GM19240 (cell line): ENCODE measurements around the gene SCAPER.
"Not testable (repeated sequence)": the region's sequence is repeated elsewhere in the genome, so short reads cannot be mapped to it uniquely, and the experiment has no call there.

Source experiments
- DNase-seq: peaks from one replicate; pipeline ENCODE4 v3.0.0; 2011; ENCODE audit warnings: low spot score; ENCODE audit not compliant: insufficient read length

Gene SCAPER

GRCh38 chr15:76502185-76502584, 403.0 kb downstream of the SCAPER start:
- not testable (repeated sequence) for DNase-seq

GRCh38 chr15:76501726-76502125, 403.4 kb downstream of the SCAPER start:
- DNase-seq: no peak

DNA sequence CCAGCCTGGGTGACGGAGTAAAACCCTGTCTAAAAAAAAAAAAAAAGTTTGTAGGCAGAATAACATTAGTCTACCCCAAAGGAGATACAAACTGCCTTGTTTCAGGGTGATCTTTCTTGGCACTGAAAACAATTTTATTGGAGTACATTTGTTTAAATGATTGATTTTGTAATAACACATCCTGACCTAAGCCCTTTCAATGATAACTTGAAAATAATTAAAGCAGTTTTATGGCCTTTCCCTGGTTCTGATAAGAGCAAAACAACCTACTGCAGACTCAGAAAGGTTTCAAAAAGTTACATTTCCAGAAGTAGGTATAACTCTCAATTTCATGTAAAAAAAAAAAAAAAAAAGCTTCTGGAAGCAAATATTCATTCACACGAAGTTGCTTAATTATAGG, 404.1 kb downstream of the SCAPER start:
- DNase-seq: no peak

- no peak for DNase-seq
Measured at GRCh38 chr15:76495487-76495886, 409.7 kb downstream of the SCAPER start.

GRCh38 chr15:76492538-76492937, 412.6 kb downstream of the SCAPER start:
- DNase-seq: no peak

DNA sequence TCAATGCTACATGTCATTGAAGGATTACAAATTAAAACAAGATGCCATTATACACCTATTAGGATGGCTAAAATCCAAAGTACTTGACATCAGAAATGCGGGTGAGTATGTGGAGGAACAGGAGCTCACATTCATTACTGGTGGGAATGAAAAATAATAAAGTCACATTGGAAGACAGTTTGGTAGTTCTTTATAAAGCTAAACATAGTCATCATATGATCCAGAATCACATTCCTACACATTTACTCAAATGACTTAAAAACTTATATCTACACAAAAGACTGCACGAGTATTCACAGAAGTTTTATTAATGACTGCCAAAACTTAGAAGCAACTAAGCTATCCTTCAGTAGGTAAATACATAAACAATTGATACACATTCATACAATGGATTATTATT, 421.4 kb downstream of the SCAPER start:
- no peak for DNase-seq

DNA sequence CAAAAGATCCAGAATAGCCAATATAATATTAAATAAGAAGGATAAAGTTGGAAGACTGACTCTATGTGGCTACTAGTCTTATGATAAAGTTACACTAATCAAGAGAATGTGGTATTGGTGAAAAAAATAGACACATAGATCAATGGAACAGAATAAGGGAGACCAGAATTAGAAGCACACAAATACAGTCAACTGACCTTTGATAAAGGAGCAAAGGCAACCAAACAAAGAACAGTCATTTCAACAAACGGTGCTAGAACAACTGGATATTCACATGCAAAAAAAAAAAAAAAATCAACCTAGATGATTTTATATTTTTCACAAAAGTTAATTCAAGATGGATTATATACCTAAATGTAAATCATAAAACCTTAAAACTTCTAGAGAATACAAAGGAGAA, 422.1 kb downstream of the SCAPER start:
- DNase-seq: no peak

DNA sequence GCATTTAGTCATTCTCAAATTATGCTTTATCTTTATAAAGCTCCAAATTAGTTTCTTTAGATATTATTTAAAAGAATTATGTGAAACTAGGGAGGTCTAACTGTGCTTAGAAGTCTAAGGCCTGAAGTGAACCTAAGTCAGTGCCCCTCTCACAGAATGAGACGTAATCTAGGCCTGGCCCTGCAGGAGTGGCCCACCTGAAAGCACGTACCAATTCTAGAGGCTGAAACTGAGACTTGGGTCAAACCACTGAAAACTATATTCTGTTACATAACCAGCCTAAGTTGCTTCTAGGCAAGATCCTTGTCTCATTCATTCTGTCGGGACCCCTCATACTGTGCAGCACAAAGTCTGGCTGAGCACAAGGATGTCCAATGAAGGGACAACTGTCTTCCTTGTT, 424.9 kb downstream of the SCAPER start:
- DNase-seq: no peak

DNA sequence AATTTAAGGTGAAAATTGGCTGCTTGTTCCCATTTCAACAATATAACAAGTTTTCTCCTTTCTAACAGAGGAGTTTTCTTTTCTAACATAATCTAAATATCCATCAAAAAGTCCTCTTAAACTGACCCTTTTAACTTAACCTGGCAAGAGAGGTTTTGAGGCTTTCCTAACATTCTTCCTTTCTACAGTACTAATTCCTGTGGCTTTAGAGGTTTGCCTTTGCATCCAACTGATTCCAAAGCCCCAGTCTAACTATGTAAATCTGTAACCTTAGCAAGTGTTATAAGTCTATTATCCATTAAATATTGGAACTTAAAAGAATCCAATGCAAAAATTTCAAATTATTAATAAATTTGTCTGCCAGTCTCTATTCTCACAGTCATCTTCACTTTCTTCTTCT, 434.4 kb downstream of the SCAPER start:
- no peak for DNase-seq

DNA sequence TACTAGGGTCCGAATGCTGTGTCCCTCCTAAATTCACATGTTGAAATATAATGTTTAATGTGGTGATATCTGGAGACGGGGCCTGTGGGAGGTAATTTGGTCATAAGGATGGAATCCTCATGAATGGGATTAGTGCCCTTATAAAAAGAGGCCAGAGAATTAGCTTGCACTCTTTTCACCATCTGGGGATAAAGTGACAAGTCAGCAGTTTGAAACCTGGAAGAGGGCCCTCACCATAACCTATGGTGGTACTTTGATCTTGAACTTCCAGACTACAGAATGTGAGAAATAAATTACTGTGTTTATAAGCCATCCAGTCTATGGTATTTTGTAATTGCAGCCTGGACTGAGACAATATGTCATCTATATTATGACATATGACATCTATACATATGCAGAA, 436.4 kb downstream of the SCAPER start:
- no peak for DNase-seq

DNA sequence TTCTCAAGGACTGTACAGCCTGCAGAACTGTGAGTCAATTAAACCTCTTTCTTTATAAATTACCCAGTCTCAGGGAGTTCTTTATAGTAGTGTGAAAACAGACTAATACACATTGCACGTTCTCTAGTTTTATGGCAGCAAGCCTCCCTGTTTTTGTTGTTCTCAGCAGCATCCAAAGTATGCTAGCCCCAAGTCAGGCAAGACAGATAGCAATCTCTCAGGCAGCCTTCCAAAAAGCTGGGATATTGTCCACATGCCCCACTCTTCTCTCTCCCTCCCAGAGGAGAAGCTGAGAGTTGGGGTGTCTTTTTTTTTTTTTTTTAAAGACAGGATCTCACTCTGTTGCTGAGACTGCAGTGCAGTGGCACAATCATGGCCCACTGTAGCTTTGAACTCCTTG, 438.0 kb downstream of the SCAPER start:
- DNase-seq: no peak

DNA sequence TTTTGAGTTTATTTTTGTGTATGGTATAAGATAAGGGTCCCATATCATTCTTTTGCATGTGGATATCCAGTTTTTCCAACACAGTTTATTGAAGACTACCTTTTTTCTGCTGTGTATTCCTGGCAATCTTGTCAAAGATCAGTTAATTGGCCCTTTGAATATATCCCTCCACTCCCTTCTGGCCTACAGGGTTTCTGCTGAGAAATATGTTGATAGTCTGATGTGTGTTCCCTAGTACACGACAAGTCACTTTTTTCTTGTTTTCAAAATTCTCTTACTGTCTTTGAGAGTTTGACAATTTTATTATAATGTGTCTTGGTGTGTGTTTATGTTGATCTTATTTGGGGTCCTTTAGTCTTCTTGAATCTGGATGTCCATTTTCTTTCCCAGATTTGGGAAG, 439.4 kb downstream of the SCAPER start:
- DNase-seq: no peak

GRCh38 chr15:76464247-76464646, 440.9 kb downstream of the SCAPER start:
- DNase-seq: no peak

DNA sequence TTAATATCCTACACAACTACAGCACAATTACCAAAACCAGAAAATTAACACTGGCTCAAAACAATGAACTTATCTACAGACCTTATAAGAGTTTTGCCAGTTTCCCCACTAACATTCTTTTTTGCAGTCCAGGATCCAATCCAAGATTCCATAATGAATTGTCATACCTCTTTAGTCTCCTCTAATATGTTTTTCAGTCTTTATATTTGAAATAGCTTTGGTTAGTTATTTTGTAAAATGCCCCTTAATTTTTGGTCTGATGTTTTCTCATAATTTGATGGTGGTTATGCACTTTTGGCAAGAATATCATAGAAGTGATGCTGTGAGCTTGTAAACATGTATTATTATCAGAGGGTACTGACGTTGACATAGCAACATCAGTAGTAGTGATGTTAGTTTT, 444.3 kb downstream of the SCAPER start:
- no peak for DNase-seq

DNA sequence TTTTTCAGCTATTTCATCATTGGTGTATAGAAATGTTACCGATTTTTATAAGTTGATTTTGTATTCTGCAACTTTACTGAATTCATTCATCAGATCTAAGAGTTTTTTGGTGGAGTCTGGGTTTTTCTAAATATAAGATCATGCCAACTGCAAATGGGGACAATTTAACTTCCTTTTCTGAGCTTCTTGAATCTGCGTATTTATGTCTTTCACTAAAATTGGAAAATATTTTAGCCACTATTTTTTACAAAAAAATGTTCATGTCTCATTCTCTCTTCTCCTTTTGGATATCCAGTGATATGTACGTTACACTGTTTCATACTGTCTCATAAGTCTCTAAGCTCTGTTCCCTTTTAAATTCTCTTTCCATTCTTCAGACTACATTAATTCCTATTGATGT, 444.8 kb downstream of the SCAPER start:
- no peak for DNase-seq

DNA sequence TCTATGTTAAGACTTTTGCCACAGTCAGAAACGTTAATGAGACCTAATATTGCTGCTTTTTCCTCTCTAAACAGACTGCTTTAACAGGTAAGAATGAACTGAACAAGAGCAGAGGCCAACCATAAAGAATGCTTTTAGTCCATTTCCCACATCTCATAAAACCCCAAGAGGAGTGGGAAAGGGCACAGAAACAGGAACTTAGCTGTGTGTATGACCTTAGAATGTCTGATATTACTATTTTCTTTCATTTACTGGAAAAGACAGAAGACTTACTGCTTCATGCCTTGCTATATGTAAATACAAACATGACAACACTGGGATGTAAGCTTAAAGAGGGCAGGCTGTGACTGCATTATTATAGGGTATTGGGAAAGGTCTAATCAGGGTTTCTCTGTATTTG, 453.6 kb downstream of the SCAPER start:
- no peak for DNase-seq

GRCh38 chr15:76449455-76449854, 455.7 kb downstream of the SCAPER start:
- DNase-seq: no peak

DNA sequence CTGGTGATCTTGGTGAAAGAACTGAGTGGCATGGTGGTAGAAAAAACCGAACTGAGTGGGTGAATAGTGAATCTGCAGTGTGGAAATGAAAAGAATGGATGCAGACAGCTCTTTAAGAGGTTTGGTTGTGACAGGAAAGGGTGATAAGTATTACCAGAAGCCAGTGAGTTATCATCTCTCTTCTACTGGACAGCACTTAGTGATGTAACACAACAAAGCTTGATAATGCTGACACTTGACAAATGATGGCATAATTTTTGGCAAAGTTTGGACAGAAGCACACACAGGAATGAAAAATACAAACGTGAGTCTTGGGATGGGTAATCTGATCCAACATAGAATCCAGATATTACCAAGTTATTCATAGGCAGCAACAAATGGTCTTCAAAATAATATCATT, 456.4 kb downstream of the SCAPER start:
- no peak for DNase-seq

DNA sequence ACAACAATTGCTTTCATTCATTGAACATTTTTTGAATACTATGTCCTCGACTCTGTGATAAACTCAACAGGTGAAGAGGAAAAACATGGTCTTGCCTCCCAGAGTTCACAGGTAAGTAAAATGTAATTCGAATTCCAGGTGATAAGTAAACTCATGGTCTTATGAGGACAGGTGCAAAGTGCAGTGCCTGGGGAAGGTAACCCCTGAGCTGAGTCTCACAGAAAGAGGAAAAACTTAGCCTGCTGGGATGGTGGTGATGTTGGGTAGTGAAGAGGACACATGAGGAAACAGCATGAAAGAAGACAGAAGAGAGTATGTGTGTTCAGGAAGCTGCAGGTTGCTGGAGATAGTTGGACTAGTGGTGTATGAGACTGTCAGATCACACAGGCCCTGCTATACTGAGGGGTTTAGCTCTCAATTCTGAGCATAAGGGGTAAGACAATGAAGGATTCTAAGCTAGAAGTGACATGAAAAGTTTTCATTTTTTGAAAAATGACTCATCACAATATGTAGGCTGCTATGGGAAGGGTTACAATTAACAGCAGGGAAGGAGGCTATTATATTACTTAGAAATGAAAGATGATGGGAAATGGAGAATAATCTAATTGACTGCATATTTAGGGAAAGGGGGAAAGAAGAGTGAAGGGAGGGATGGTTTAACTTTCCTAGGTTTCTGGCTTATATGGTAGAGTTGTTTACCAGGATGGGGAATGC, 457.3 kb downstream of the SCAPER start:
- no peak for DNase-seq

GRCh38 chr15:76440441-76440840, 464.7 kb downstream of the SCAPER start:
- DNase-seq: no peak

- DNase-seq: no peak
Measured at GRCh38 chr15:76439542-76439941, 465.6 kb downstream of the SCAPER start.

GRCh38 chr15:76433798-76434400, 471.2 kb downstream of the SCAPER start:
- DNase-seq: no peak

- DNase-seq: not testable (repeated sequence)
Measured at GRCh38 chr15:76433036-76433435, 472.1 kb downstream of the SCAPER start.
